HG02943 (cell line): Measurements from ENCODE around the gene TMEFF1.

ENCODE experiments used
- ATAC-seq: cut with Tn5 transposase; IDR thresholded peaks from one replicate; pipeline ENCODE4 v1.9.1; 2021; ENCODE audit warnings: mild to moderate bottlenecking, low read depth, moderate library complexity; ENCODE audit not compliant: unreplicated experiment

The TMEFF1 gene

GRCh38 chr9:100598641-100599145 is 125.7 kb downstream of the TMEFF1 start:
- ATAC-seq, result peak; percentile 77

GRCh38 chr9:100600521-100601079 is 127.7 kb downstream of the TMEFF1 start:
- ATAC-seq, result no peak

GRCh38 chr9:100601216-100601615 is 128.3 kb downstream of the TMEFF1 start:
- peak; percentile 57 for ATAC-seq

- no peak for ATAC-seq
Observed at GRCh38 chr9:100602342-100602801, 129.4 kb downstream of the TMEFF1 start.

GRCh38 chr9:100605405-100605804 is 132.5 kb downstream of the TMEFF1 start:
- ATAC-seq, result no peak

- ATAC-seq, result no peak
Observed at GRCh38 chr9:100619194-100619593, 146.2 kb downstream of the TMEFF1 start.

GRCh38 chr9:100619665-100620064 is 146.7 kb downstream of the TMEFF1 start:
- ATAC-seq, result no peak

- ATAC-seq, result no peak
Observed at GRCh38 chr9:100623969-100624368, 151.0 kb downstream of the TMEFF1 start.

GRCh38 chr9:100626949-100627348 is 154.0 kb downstream of the TMEFF1 start:
- no peak for ATAC-seq
